Neural progenitor cell (in vitro differentiated cells): Measurements from ENCODE around the gene LDB3.

Experiments
- EZH2 ChIP-seq: fragments of 200-600 bp; sonication (generic); IDR thresholded peaks from 2 replicates; pipeline ENCODE4 v1.6.1; 2017; ENCODE audit warnings: antibody characterized with exemption, mild to moderate bottlenecking, moderate library complexity
- TF ChIP-seq, protein P1 (sequence below): fragments of 200-600 bp; sonication (generic); IDR thresholded peaks from 2 replicates; pipeline ENCODE4 v1.5.1; 2017; ENCODE audit warnings: antibody characterized with exemption, mild to moderate bottlenecking

DNA sequence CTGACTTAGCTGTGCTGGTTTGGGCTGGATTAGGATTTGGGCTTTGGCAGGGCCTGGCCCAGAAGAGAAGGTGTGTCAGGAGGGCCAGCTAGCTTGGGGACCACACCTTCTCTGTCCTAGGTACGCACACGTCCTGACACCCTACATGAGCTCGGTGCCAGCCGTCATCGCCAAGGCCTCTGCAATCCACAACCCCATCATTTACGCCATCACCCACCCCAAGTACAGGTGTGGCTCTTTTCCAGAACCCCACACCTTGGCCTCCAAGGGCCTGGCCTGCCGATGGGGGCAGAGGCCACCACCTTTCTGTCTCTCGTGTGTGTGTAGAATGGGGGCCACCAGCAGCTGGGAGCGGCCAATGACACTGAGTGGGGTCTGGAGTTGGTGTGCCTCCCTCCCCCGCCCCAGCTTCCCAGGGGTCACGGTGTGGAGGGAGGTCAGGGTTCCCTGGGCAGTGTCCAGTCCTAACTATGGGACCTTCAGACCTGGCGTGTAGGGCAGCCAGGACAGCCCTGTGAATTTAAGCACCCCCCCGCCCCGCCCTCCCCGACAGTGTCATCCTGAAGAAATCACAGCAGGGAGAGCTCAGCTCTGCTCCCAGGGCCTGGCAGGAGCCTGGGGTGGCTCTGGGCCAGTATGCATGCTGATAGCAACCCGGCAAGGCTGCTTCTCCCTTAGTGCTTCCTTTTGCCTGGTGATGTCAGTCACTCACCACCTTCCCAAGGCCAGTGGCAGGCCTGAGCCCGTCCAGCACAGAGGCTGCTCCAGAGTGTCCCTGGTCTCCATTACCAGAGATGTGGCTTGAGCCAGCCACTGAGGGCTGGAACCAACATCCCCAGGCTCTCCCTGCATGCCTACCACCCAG, 6.9 kb upstream of the LDB3 start:
- TF ChIP-seq EZH2: no peak
- TF ChIP-seq, protein P1, sequence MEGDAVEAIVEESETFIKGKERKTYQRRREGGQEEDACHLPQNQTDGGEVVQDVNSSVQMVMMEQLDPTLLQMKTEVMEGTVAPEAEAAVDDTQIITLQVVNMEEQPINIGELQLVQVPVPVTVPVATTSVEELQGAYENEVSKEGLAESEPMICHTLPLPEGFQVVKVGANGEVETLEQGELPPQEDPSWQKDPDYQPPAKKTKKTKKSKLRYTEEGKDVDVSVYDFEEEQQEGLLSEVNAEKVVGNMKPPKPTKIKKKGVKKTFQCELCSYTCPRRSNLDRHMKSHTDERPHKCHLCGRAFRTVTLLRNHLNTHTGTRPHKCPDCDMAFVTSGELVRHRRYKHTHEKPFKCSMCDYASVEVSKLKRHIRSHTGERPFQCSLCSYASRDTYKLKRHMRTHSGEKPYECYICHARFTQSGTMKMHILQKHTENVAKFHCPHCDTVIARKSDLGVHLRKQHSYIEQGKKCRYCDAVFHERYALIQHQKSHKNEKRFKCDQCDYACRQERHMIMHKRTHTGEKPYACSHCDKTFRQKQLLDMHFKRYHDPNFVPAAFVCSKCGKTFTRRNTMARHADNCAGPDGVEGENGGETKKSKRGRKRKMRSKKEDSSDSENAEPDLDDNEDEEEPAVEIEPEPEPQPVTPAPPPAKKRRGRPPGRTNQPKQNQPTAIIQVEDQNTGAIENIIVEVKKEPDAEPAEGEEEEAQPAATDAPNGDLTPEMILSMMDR: no peak
